GM10847 (cell line): ENCODE measurements around the gene MED22.

Experiments used
- POLR2A ChIP-seq: IDR thresholded peaks from 2 replicates; pipeline ENCODE4 v1.6.1; 2011; ENCODE audit not compliant: insufficient read length; ENCODE audit errors: extremely low read depth

The MED22 gene

DNA sequence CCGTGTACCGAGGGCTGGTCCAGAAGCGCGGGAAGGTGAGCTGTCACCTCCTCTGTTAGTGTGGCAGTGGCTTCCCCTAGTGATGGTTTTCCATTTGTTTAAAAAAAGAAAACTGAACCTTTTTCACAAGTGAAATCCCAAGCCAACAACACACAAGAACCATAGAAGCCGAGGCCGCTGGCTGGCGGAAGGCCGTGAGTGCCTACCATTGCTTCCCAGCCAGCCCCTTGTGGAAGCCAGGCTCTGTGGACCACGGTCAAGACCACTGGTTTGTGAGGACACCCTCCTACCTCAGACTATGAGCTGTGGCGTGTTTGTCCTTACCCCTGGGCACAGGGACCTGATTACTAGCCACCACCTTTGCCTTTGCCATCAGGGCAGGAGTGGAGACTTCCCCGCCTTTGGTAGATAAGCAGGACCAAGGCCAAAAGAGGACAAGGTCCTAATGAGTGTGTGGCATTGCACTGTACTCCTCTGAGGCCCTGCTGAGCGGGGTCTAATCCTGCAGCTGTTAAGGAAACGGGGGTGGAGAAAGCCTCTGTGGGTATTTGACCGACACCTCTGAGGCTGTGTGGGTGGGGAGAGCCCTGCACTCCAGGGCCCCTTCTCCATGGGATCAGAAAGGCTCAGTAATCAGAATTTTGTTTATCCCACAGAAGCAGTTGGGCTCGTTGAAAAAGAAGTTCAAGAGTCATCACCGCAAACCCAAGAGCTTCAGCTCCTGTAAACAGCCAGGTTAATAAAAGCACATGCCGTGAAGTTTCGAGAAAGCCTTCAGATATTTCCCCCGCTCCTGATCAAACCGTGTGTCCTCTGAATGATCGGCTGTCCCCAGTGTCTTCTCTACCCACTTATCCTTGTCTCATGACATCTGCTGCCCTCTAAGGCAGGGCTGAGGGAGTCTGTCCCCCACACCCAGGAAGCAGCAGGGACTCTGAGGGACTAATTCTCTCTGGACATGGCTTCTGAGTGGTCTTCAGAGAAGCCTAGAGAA lies 12.8 kb upstream of the MED22 start:
- no peak for TF ChIP-seq POLR2A

GRCh38 chr9:133359399-133360175 lies 11.7 kb upstream of the MED22 start:
- no peak for TF ChIP-seq POLR2A

DNA sequence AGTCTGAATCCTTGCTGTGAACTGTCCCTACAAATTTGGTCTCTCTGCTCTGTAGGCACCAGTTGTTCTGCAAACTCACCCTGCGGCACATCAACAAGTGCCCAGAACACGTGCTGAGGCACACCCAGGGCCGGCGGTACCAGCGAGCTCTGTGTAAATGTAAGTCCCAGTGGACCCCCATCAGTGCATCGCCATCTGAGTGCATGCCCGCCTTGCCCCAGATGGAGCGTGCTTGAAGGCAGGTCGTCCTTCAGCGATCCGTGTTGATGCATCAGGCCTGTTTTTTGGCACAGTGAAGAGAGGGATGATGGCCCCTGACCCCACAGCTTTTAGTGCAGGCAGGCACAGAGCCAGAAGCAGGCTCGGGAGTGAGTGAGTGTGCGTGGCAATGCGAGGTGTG lies 9.7 kb upstream of the MED22 start:
- no peak for TF ChIP-seq POLR2A

DNA sequence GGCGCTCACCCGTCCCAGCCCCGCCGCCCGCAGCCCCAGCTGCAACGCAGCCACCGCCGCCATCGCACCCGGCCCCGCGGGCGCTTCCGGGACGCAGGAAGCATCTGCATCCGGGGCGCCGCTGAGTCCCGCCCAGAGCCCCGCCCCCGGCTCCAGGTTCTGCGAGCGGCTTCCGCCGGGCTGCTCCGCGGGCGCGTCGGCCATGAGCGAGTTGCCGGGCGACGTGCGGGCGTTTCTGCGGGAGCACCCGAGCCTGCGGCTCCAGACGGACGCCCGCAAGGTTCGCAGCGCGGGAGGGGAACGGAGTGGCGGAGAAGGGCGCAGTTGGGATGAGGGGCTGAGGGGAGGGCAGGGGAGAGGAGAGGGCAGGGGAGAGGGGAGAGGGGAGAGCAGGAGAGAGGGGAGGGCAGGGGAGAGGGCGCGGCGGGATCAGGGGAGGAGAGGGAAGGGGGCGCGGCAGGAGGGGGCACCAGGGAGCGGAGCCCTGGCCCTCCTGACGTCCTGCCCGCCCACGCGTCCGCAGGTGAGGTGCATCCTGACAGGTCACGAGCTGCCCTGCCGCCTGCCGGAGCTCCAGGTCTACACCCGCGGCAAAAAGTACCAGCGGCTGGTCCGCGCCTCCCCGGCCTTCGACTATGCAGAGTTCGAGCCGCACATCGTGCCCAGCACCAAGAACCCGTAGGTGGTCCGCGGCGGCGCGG lies 8.6 kb upstream of the MED22 start, which contains the start of the genes SURF1 and SURF2:
Gene SURF1 (minus strand): TSS at position 97 of the 701 bp plus-strand sequence. CDS start 34 bp downstream, at position 63.
Gene SURF2 (plus strand): TSS at position 160 of the 701 bp plus-strand sequence. CDS start 43 bp downstream, at position 203.
- TF ChIP-seq POLR2A: peak; percentile 82

GRCh38 chr9:133355881-133356357 lies 8.0 kb upstream of the MED22 start:
- no peak for TF ChIP-seq POLR2A

DNA sequence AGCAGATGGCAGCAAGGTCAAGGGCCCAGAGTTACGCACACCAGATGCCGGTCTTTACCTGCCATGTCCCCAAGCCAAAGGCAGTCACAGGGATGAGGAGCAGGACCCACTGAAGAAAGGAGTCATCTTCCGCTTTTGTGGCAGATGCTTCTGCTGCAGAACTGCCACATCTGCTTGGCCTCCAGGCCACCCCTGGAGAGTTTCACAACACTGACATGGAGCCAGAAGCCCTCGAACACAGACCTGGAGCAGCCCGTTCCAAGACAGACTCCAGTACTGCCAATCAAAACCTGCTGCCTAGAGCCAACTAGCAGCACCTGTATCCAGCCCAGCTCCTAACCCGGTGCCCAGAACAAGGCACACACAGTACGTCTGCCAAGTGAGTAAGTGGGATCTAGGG lies 6.8 kb upstream of the MED22 start:
- TF ChIP-seq POLR2A: no peak

- no peak for TF ChIP-seq POLR2A
These were observed 5.6 kb upstream of the MED22 start for GRCh38 chr9:133353548-133353947.

GRCh38 chr9:133352635-133353340 lies 4.9 kb upstream of the MED22 start:
- TF ChIP-seq POLR2A: peak; percentile 30

- peak; percentile 10 for TF ChIP-seq POLR2A
These were observed 4.1 kb upstream of the MED22 start for GRCh38 chr9:133351908-133352634.

DNA sequence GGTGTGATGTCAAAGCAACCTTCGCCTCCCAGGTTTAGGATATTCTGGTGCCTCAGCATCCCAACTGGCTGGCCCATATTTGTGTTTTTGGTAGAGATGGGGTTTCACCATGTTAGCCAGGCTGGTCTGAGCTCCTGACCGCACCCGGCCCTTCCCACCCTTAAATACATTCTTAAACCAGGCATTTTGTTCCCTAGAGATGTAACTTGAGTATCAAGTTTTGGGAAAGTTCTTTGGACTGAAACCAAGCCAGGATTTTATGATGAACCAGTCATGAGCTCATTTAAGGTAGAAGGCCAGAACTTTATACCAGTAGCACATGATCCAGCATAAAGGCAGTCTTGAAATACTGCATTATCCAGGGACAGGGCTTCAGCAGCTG lies 3.6 kb upstream of the MED22 start:
- no peak for TF ChIP-seq POLR2A

GRCh38 chr9:133349965-133350616 lies 2.2 kb upstream of the MED22 start:
- TF ChIP-seq POLR2A: no peak

DNA sequence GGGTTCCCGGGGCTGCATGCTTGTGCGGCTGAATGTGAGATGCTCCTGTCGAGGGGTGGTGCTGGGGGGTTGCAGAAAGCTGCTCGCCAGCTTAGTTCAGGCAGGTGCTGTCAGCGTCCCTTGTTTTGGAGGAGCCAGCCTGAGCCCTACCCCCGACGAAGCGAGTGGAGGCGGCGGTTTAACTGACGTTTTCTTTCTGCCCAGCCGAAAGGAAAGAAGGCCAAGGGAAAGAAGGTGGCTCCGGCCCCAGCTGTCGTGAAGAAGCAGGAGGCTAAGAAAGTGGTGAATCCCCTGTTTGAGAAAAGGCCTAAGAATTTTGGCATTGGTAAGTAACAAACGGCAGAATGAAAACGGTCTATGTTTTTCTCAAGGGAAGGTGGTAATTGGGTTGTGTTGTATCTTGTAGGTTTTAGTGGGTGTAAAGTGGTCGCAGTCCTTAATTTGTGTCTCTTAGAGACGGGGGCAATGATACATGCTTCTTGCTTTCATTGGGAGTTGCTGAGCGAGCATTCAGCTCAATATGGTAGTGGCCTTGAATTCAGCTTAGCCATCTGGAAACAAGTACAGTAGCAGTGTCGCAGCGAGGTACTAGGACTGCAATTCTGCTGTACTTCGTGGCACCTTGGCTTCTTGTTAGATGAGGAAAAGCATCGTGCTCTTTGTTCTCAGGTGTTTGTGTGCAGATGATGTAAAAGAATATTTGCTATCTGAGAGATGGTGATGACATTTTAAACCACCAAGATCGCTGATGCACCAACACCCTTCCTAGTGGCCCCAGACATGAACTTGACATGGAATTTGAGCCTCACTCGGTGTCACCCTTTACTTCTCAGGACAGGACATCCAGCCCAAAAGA lies 1.0 kb upstream of the MED22 start:
- TF ChIP-seq POLR2A: no peak
